RPMI8226 (cell line): ENCODE data around the gene PRRC2B.
"Not testable (repeated sequence)": the region's sequence is repeated elsewhere in the genome, so short reads cannot be mapped to it uniquely, and the experiment has no call there.

ENCODE experiments used
- DNase-seq: peaks from one replicate; pipeline ENCODE4 v3.0.0-alpha.2; 2015

The PRRC2B gene

GRCh38 chr9:131546336-131547084, 152.6 kb downstream of the PRRC2B start:
- DNase-seq: peak; percentile 12

- DNase-seq: not testable (repeated sequence)
Observed at GRCh38 chr9:131549186-131549585, 155.3 kb downstream of the PRRC2B start.
